ENCODE results near the gene CCDC187. TPM values are rescaled to one million over a fixed set of nuclear protein-coding genes. Genes with fewer than 3 reads are reported as not detected.
A peak's percentile ranks its signal among the peaks of the same experiment; 100 is the strongest.

The CCDC187 gene
- total and polyA plus RNA-seq, 2 of the 4 experiments (the other 2 are of a cell fraction), result not detected

DNA sequence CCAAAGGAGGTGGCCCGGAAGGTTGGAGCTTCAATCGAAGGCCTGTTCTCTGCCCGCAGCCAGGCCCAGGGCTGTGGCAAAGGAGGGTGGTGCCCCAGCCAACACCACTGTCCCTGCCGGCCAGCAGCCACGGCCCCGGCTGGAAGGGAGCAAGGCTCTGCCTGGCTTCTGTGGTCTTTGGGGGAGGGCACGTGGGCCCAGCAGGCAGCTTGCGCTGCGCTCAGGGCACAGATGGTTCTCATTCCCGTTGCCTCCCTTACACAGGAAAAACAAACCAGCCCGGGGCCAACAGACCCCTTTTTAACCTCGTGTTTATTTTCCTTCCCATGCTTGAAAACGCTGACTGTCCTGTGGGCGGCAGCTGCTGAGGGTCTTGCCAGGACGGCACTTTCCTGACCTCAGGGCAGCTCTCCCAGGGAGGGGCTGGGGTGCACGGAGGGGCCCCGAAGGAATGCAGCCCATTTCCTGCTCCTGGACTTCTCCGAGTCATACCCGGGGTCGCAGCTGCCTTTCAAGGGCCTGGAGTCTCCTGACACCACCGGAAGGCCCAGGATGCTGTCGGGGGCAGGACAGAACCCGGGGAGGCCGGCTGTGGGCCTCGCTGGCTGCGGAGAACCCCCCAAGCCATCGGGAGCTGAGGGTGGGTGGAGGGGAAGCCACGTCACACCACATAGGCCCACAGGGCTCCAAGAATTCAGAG lies 22.3 kb upstream of the CCDC187 start (continued):
- peak; percentile 77 for TF ChIP-seq RCOR1 (IDR thresholded peaks at IDR 0.05; ENCODE audit: insufficient replicate concordance, low read length)
- TF ChIP-seq CEBPB (IDR thresholded peaks at IDR 0.05; ENCODE audit: low read depth, low read length), result 0 out of 2 replicates have a peak, but pooled peaks have one; percentile 7

DNA sequence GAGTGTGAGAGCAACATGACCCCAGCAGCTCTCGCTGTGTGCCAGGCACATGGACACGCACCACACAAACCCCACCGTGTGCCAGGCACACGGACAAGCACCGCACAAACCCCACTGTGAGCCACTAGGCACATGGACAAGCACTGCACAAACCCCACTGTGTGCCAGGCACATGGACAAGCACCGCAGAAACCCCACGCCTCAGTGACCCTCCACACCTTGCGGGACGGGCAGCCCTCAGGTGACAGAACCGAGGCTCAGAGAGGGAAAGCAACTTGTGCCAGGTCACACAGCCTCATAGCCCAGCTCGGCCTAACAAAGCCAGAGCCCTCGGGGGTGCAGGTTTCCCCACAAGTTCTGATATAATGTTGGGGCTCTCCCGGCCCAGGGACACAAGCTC lies 21.5 kb upstream of the CCDC187 start:
- peak overlapping the region; percentile 92 for H3K27ac ChIP-seq (ENCODE audit: insufficient read depth, low read length)
- H3K4ac ChIP-seq (ENCODE audit: low read depth, low read length), result peak overlapping the region; percentile 100
- H4K91ac ChIP-seq (ENCODE audit: insufficient read depth, low read depth, low read length), result peak overlapping the region; percentile 99
- H3K4me1 ChIP-seq (ENCODE audit: control insufficient read depth, insufficient read depth, low read length), result peaks cover 29% of the 10 kb centered on the region
- peaks cover 3 to 14% of the 10 kb centered on the region in 2 experiments; a peak in 1 of 4 replicates for H3K79me1 ChIP-seq (ENCODE audit: low read depth in 1 of 2, low read length in 2 of 2)
- ATAC-seq (ENCODE audit: low read depth), result no peak
- WGBS, 2 experiments (ENCODE audit: extremely low coverage in 2 of 2, insufficient read length in 1 of 2), result 86% methylated on average over 6 of the region's 13 CpGs; no CpG with 5 or more reads in 1 of the 2 experiments
- peak overlapping the region; percentile 77 for H2BK20ac ChIP-seq (ENCODE audit: low read depth, low read length)
- H3K14ac ChIP-seq (replicated peaks; ENCODE audit: low read depth, low read length), result peak overlapping the region; percentile 69
- peaks cover 4% of the 10 kb centered on the region; the same call in 1 of the 2 replicates for H3K36me3 ChIP-seq (ENCODE audit: control insufficient read depth, insufficient read depth, low read length)
- no peaks in the 10 kb centered on the region for H3K27me3 ChIP-seq (ENCODE audit: control insufficient read depth, insufficient read depth, low read length)
- peak overlapping the region; percentile 66 for H3K23ac ChIP-seq (ENCODE audit: low read depth, low read length)
- in situ Hi-C loops (cut with MboI; ENCODE audit: low sequenced_read_pairs), result no loop called here
- ChIA-PET POLR2A (ENCODE audit: unreplicated experiment) (no interaction called here), CTCF (no interaction called here)
- peak overlapping the region; percentile 71 for H4K5ac ChIP-seq (ENCODE audit: low read depth, low read length)
- peaks cover 21% of the 10 kb centered on the region for H4K20me1 ChIP-seq (ENCODE audit: insufficient read depth, low read length)
- peak overlapping the region; percentile 91 for H2BK120ac ChIP-seq (ENCODE audit: low read depth, low read length)
- H3K56ac ChIP-seq (ENCODE audit: extremely low read depth, insufficient read depth, low read length), result no peak overlapping the region
- H2AK5ac ChIP-seq (ENCODE audit: low read depth, low read length), result peak overlapping the region; percentile 98
- no peak overlapping the region for H3K4me3 ChIP-seq (ENCODE audit: insufficient read depth, low read depth, low read length)
- H3K9me3 ChIP-seq (ENCODE audit: control insufficient read depth, insufficient read depth, low read length), result peaks cover 2% of the 10 kb centered on the region; the same call in 1 of the 2 replicates
- peak overlapping the region; percentile 84; the same call in 2 of the 3 replicates for H2BK15ac ChIP-seq (ENCODE audit: low read depth, low read length)
- no peak overlapping the region; the same call in 1 of the 2 replicates for H3K4me2 ChIP-seq (ENCODE audit: low read depth, low read length)
- no TSS peak for BruUV-seq (replicated peaks)
- H2AFZ ChIP-seq (replicated peaks; ENCODE audit: low read length, poor library complexity), result peak overlapping the region; percentile 3
- dilution Hi-C loops (cut with HindIII; ENCODE audit: low sequenced_read_pairs, unreplicated experiment), result no loop called here
- peak overlapping the region; percentile 43 for H2BK5ac ChIP-seq (ENCODE audit: low read depth, low read length, poor library complexity, severe bottlenecking)
- intact Hi-C loops (cut with micrococcal nuclease), result loop anchor here (5.0 kb wide), 1 partner anchor 77 kb away; the partner anchor contains the start of gene SNAPC4
- H3K9ac ChIP-seq (ENCODE audit: low read depth, low read length), result peak overlapping the region; percentile 60
- peaks cover 5% of the 10 kb centered on the region; the same call in 1 of the 2 replicates for H3K9me1 ChIP-seq (ENCODE audit: insufficient read depth, low read length)
- H2AK9ac ChIP-seq (replicated peaks; ENCODE audit: low read depth, low read length, poor library complexity), result peak overlapping the region; percentile 75
- no peak for DNase-seq
- H4K8ac ChIP-seq (ENCODE audit: low read depth in 2 of 2, low read length in 2 of 2), result peak overlapping the region; percentile 97 to 99; a peak in 3 of 4 replicates
- H3K18ac ChIP-seq (ENCODE audit: low read depth, low read length), result peak overlapping the region; percentile 64
- TF ChIP-seq CHD1 (IDR thresholded peaks at IDR 0.05; ENCODE audit: low read depth, low read length) (no peak), CEBPB (IDR thresholded peaks at IDR 0.05; ENCODE audit: low read depth, low read length) (no peak), FOS (IDR thresholded peaks at IDR 0.05; ENCODE audit: low read depth, low read length) (no peak), MAZ (IDR thresholded peaks at IDR 0.05; ENCODE audit: borderline replicate concordance, low read depth, low read length) (no peak), RAD21 (IDR thresholded peaks at IDR 0.05; ENCODE audit: low read length) (no peak), NFE2L2 (IDR thresholded peaks at IDR 0.05; ENCODE audit: low read depth, low read length) (no peak), BHLHE40 (IDR thresholded peaks at IDR 0.05; ENCODE audit: low read depth, low read length) (no peak), MAFK (IDR thresholded peaks at IDR 0.05; ENCODE audit: low read depth, low read length) (no peak)
- TF ChIP-seq, protein P1, sequence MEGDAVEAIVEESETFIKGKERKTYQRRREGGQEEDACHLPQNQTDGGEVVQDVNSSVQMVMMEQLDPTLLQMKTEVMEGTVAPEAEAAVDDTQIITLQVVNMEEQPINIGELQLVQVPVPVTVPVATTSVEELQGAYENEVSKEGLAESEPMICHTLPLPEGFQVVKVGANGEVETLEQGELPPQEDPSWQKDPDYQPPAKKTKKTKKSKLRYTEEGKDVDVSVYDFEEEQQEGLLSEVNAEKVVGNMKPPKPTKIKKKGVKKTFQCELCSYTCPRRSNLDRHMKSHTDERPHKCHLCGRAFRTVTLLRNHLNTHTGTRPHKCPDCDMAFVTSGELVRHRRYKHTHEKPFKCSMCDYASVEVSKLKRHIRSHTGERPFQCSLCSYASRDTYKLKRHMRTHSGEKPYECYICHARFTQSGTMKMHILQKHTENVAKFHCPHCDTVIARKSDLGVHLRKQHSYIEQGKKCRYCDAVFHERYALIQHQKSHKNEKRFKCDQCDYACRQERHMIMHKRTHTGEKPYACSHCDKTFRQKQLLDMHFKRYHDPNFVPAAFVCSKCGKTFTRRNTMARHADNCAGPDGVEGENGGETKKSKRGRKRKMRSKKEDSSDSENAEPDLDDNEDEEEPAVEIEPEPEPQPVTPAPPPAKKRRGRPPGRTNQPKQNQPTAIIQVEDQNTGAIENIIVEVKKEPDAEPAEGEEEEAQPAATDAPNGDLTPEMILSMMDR (conservative IDR thresholded peaks at IDR 0.05; ENCODE audit: low read depth, low read length), result no peak
- TF ChIP-seq, protein P2, sequence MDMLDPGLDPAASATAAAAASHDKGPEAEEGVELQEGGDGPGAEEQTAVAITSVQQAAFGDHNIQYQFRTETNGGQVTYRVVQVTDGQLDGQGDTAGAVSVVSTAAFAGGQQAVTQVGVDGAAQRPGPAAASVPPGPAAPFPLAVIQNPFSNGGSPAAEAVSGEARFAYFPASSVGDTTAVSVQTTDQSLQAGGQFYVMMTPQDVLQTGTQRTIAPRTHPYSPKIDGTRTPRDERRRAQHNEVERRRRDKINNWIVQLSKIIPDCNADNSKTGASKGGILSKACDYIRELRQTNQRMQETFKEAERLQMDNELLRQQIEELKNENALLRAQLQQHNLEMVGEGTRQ (IDR thresholded peaks at IDR 0.05; ENCODE audit: low read depth, low read length), result no peak
- TF ChIP-seq, protein P3, sequence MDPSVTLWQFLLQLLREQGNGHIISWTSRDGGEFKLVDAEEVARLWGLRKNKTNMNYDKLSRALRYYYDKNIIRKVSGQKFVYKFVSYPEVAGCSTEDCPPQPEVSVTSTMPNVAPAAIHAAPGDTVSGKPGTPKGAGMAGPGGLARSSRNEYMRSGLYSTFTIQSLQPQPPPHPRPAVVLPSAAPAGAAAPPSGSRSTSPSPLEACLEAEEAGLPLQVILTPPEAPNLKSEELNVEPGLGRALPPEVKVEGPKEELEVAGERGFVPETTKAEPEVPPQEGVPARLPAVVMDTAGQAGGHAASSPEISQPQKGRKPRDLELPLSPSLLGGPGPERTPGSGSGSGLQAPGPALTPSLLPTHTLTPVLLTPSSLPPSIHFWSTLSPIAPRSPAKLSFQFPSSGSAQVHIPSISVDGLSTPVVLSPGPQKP (IDR thresholded peaks at IDR 0.05; ENCODE audit: borderline replicate concordance, low read depth, low read length), result no peak
